Muscle layer of duodenum (tissue), 2 donors: Measurements from ENCODE around the gene GRM8.
"Not testable (repeated sequence)": the region's sequence is repeated elsewhere in the genome, so short reads cannot be mapped to it uniquely, and the experiment has no call there.

Experiments
- H3K27ac ChIP-seq: one replicate; pipeline ENCODE4 v1.7.0; 2013; ENCODE audit warnings: mild to moderate bottlenecking, low read length
- H3K27me3 ChIP-seq: one replicate; pipeline ENCODE4 v1.7.0; 2013; ENCODE audit warnings: low read depth, mild to moderate bottlenecking, control low read depth, low read length
- H3K36me3 ChIP-seq, 2 donors: one replicate each; pipeline ENCODE4 v1.7.0; 2013; ENCODE audit warnings: low read length in 2 of 2, control low read depth in 1 of 2, mild to moderate bottlenecking in 1 of 2; ENCODE audit not compliant: insufficient read depth in 2 of 2, control insufficient read depth in 1 of 2
- H3K4me1 ChIP-seq, 2 donors: one replicate each; pipeline ENCODE4 v1.7.0; 2013; ENCODE audit warnings: low read length in 2 of 2, mild to moderate bottlenecking in 2 of 2, control low read depth in 1 of 2, moderate library complexity in 1 of 2; ENCODE audit not compliant: insufficient read depth in 2 of 2, control insufficient read depth in 1 of 2
- H3K4me3 ChIP-seq, 2 donors: one replicate each; pipeline ENCODE4 v1.7.0; 2013; ENCODE audit warnings: low read length in 2 of 2, low read depth in 1 of 2, mild to moderate bottlenecking in 1 of 2
- H3K9me3 ChIP-seq, 2 donors: one replicate each; pipeline ENCODE4 v1.7.0; 2013; ENCODE audit warnings: low read length in 2 of 2, control low read depth in 1 of 2, mild to moderate bottlenecking in 1 of 2; ENCODE audit not compliant: control insufficient read depth in 1 of 2
- donor health status: healthy.

The GRM8 gene

GRCh38 chr7:126972571-126972970, 280.2 kb downstream of the GRM8 start:
- no peaks in the 10 kb centered on the region for H3K9me3 ChIP-seq
- no peak overlapping the region for H3K4me3 ChIP-seq

GRCh38 chr7:126959649-126960048, 293.1 kb downstream of the GRM8 start:
- no peaks in the 10 kb centered on the region for H3K27me3 ChIP-seq
- H3K27ac ChIP-seq, result no peak overlapping the region
- H3K4me3 ChIP-seq, result no peak overlapping the region

More at GRCh38 chr7:126972571-126972970, 280.2 kb downstream of the GRM8 start:
- Histone ChIP-seq H3K4me1 (no peaks in the 10 kb centered on the region), H3K27me3 (no peaks in the 10 kb centered on the region), H3K36me3 (no peaks in the 10 kb centered on the region), H3K27ac (no peak overlapping the region)

GRCh38 chr7:126958367-126958766, 294.4 kb downstream of the GRM8 start:
- Histone ChIP-seq H3K9me3 (no peaks in the 10 kb centered on the region), H3K4me1 (no peaks in the 10 kb centered on the region), H3K4me3 (no peak overlapping the region), H3K27ac (no peak overlapping the region), H3K36me3 (no peaks in the 10 kb centered on the region), H3K27me3 (no peaks in the 10 kb centered on the region)

More at GRCh38 chr7:126959649-126960048, 293.1 kb downstream of the GRM8 start:
- no peaks in the 10 kb centered on the region for H3K36me3 ChIP-seq
- H3K4me1 ChIP-seq, result no peaks in the 10 kb centered on the region
- H3K9me3 ChIP-seq, result no peaks in the 10 kb centered on the region

GRCh38 chr7:126957443-126957842, 295.3 kb downstream of the GRM8 start:
- Histone ChIP-seq H3K27me3 (no peaks in the 10 kb centered on the region), H3K4me3 (no peak overlapping the region), H3K36me3 (no peaks in the 10 kb centered on the region), H3K4me1 (no peaks in the 10 kb centered on the region), H3K27ac (no peak overlapping the region), H3K9me3 (no peaks in the 10 kb centered on the region)

- H3K4me3 ChIP-seq, result no peak overlapping the region
- H3K4me1 ChIP-seq, result no peaks in the 10 kb centered on the region
- no peak overlapping the region for H3K27ac ChIP-seq
- no peaks in the 10 kb centered on the region for H3K36me3 ChIP-seq
- no peaks in the 10 kb centered on the region for H3K9me3 ChIP-seq
- no peaks in the 10 kb centered on the region for H3K27me3 ChIP-seq
Observed at GRCh38 chr7:126953461-126953860, 299.3 kb downstream of the GRM8 start.

- H3K36me3 ChIP-seq, result no peaks in the 10 kb centered on the region
Observed at GRCh38 chr7:126948664-126949063, 304.1 kb downstream of the GRM8 start.

GRCh38 chr7:126940723-126941307, 311.9 kb downstream of the GRM8 start:
- no peak overlapping the region for H3K27ac ChIP-seq
- H3K27me3 ChIP-seq, result no peaks in the 10 kb centered on the region
- H3K4me1 ChIP-seq, result no peaks in the 10 kb centered on the region
- H3K4me3 ChIP-seq, result no peak overlapping the region
- H3K9me3 ChIP-seq, result no peaks in the 10 kb centered on the region
- no peaks in the 10 kb centered on the region for H3K36me3 ChIP-seq

More at GRCh38 chr7:126948664-126949063, 304.1 kb downstream of the GRM8 start:
- Histone ChIP-seq H3K27me3 (no peaks in the 10 kb centered on the region), H3K27ac (no peak overlapping the region), H3K9me3 (no peaks in the 10 kb centered on the region), H3K4me3 (no peak overlapping the region), H3K4me1 (no peaks in the 10 kb centered on the region)

GRCh38 chr7:126937171-126937570, 315.6 kb downstream of the GRM8 start:
- no peaks in the 10 kb centered on the region for H3K36me3 ChIP-seq
- no peak overlapping the region for H3K4me3 ChIP-seq
- no peaks in the 10 kb centered on the region for H3K4me1 ChIP-seq
- no peak overlapping the region for H3K27ac ChIP-seq
- no peaks in the 10 kb centered on the region for H3K9me3 ChIP-seq
- H3K27me3 ChIP-seq, result no peaks in the 10 kb centered on the region

- no peaks in the 10 kb centered on the region for H3K36me3 ChIP-seq
- H3K27me3 ChIP-seq, result no peaks in the 10 kb centered on the region
- H3K27ac ChIP-seq, result no peak overlapping the region
- H3K4me1 ChIP-seq, result no peaks in the 10 kb centered on the region
- no peak overlapping the region for H3K4me3 ChIP-seq
- peaks cover 0 to 3% of the 10 kb centered on the region in 2 donors for H3K9me3 ChIP-seq
Observed at GRCh38 chr7:126931581-126931980, 321.2 kb downstream of the GRM8 start.

GRCh38 chr7:126930166-126930565, 322.6 kb downstream of the GRM8 start:
- H3K4me1 ChIP-seq, result no peaks in the 10 kb centered on the region
- H3K9me3 ChIP-seq, result peaks cover 0 to 3% of the 10 kb centered on the region in 2 donors
- no peaks in the 10 kb centered on the region for H3K36me3 ChIP-seq
- no peak overlapping the region for H3K4me3 ChIP-seq
- H3K27me3 ChIP-seq, result no peaks in the 10 kb centered on the region
- no peak overlapping the region for H3K27ac ChIP-seq

- Histone ChIP-seq H3K4me1 (no peaks in the 10 kb centered on the region), H3K36me3 (no peaks in the 10 kb centered on the region), H3K4me3 (no peak overlapping the region), H3K9me3 (peaks cover 0 to 3% of the 10 kb centered on the region in 2 donors), H3K27me3 (no peaks in the 10 kb centered on the region), H3K27ac (no peak overlapping the region)
Observed at GRCh38 chr7:126924477-126924876, 328.3 kb downstream of the GRM8 start.

- not testable (repeated sequence) for H3K36me3 ChIP-seq, H3K27me3 ChIP-seq, H3K4me3 ChIP-seq, H3K9me3 ChIP-seq, H3K27ac ChIP-seq, H3K4me1 ChIP-seq
Observed at GRCh38 chr7:126911627-126912026, 341.1 kb downstream of the GRM8 start.
